C4-2B (cell line): ENCODE measurements around the gene ITGA3.

ENCODE experiments used
- H3K27ac ChIP-seq: fragments of 450-650 bp; 2 replicates; pipeline ENCODE4 v1.5.1; 2017
- CTCF ChIP-seq: fragments of 450-650 bp; conservative IDR thresholded peaks from 2 replicates; pipeline ENCODE4 v1.5.1; 2017; ENCODE audit warnings: mild to moderate bottlenecking
- ZFX ChIP-seq: fragments of 450-650 bp; IDR thresholded peaks from 2 replicates; pipeline ENCODE4 v1.6.1; 2017

The ITGA3 gene

GRCh38 chr17:50027881-50028735, 27.8 kb upstream of the ITGA3 start:
- no peak overlapping the region for H3K27ac ChIP-seq
- TF ChIP-seq ZFX: no peak
- TF ChIP-seq CTCF: no peak

- no peak overlapping the region for H3K27ac ChIP-seq
- TF ChIP-seq ZFX (no peak), CTCF (no peak)
Observed at GRCh38 chr17:50028736-50029120, 27.2 kb upstream of the ITGA3 start.

- TF ChIP-seq ZFX (no peak), CTCF (no peak)
- H3K27ac ChIP-seq: no peak overlapping the region
Observed at GRCh38 chr17:50029185-50029584, 26.7 kb upstream of the ITGA3 start.

GRCh38 chr17:50033316-50033715, 22.6 kb upstream of the ITGA3 start:
- H3K27ac ChIP-seq: no peak overlapping the region
- TF ChIP-seq CTCF (no peak), ZFX (no peak)

GRCh38 chr17:50034498-50035364, 21.2 kb upstream of the ITGA3 start:
- H3K27ac ChIP-seq: no peak overlapping the region
- no peak for TF ChIP-seq CTCF
- no peak for TF ChIP-seq ZFX

- no peak overlapping the region for H3K27ac ChIP-seq
Observed at GRCh38 chr17:50035421-50035879, 20.5 kb upstream of the ITGA3 start.

More at GRCh38 chr17:50035421-50035879, 20.5 kb upstream of the ITGA3 start:
- TF ChIP-seq ZFX (no peak), CTCF (no peak)
